ENCODE results near the gene BRINP1.
A peak's percentile ranks its signal among the peaks of the same experiment; 100 is the strongest.

Gene BRINP1

GRCh38 chr9:119289740-119290433 is 79.3 kb downstream of the BRINP1 start:
- Histone ChIP-seq H3K9me2 (replicated peaks; ENCODE audit: insufficient read depth, low read length) (no peaks in the 10 kb centered on the region), H2AFZ (ENCODE audit: low read depth, low read length, severe bottlenecking) (no peak overlapping the region), H3K9ac (ENCODE audit: low read length) (no peak overlapping the region), H3F3A (ENCODE audit: insufficient read depth) (no peaks in the 10 kb centered on the region), H4K20me1 (ENCODE audit: low read depth, low read length) (no peaks in the 10 kb centered on the region), H3K4me2 (ENCODE audit: low read depth, low read length, poor library complexity, severe bottlenecking) (no peak overlapping the region), H3K9me3 (ENCODE audit: insufficient read depth, low read length) (no peaks in the 10 kb centered on the region), H3K36me3 (ENCODE audit: low read length) (no peaks in the 10 kb centered on the region), H3K27ac (ENCODE audit: low read depth, low read length) (no peak overlapping the region), H3K27me3 (ENCODE audit: low read length) (no peaks in the 10 kb centered on the region), H3K4me3 (ENCODE audit: insufficient read depth, low read length, poor library complexity, severe bottlenecking) (no peak overlapping the region), H3K79me2 (ENCODE audit: insufficient read depth, low read length) (no peaks in the 10 kb centered on the region)
- TF ChIP-seq CTCF (IDR thresholded peaks at IDR 0.05; ENCODE audit: insufficient read depth, low read length, poor library complexity, severe bottlenecking) = peak; percentile 91
- no peak for TF ChIP-seq EZH2phosphoT487 (conservative IDR thresholded peaks at IDR 0.05; ENCODE audit: low read length)

- Histone ChIP-seq H3K79me2 (ENCODE audit: insufficient read depth, low read length) (no peaks in the 10 kb centered on the region), H3K27ac (ENCODE audit: low read depth, low read length) (no peak overlapping the region), H3K4me2 (ENCODE audit: low read depth, low read length, poor library complexity, severe bottlenecking) (no peak overlapping the region), H3K9me2 (replicated peaks; ENCODE audit: insufficient read depth, low read length) (no peaks in the 10 kb centered on the region), H4K20me1 (ENCODE audit: low read depth, low read length) (no peaks in the 10 kb centered on the region), H3K4me3 (ENCODE audit: insufficient read depth, low read length, poor library complexity, severe bottlenecking) (no peak overlapping the region), H3K9me3 (ENCODE audit: insufficient read depth, low read length) (no peaks in the 10 kb centered on the region), H2AFZ (ENCODE audit: low read depth, low read length, severe bottlenecking) (no peak overlapping the region), H3K36me3 (ENCODE audit: low read length) (no peaks in the 10 kb centered on the region), H3F3A (ENCODE audit: insufficient read depth) (no peaks in the 10 kb centered on the region), H3K27me3 (ENCODE audit: low read length) (no peaks in the 10 kb centered on the region), H3K9ac (ENCODE audit: low read length) (no peak overlapping the region)
- TF ChIP-seq CTCF (IDR thresholded peaks at IDR 0.05; ENCODE audit: insufficient read depth, low read length, poor library complexity, severe bottlenecking) (no peak), EZH2phosphoT487 (conservative IDR thresholded peaks at IDR 0.05; ENCODE audit: low read length) (no peak)
Measured at GRCh38 chr9:119284587-119285337, 84.5 kb downstream of the BRINP1 start.

GRCh38 chr9:119284118-119284517 is 85.1 kb downstream of the BRINP1 start:
- H3K9ac ChIP-seq (ENCODE audit: low read length) = no peak overlapping the region
- H3K27ac ChIP-seq (ENCODE audit: low read depth, low read length) = no peak overlapping the region
- no peaks in the 10 kb centered on the region for H3K27me3 ChIP-seq (ENCODE audit: low read length)
- H3K79me2 ChIP-seq (ENCODE audit: insufficient read depth, low read length) = no peaks in the 10 kb centered on the region
- no peaks in the 10 kb centered on the region for H3K9me3 ChIP-seq (ENCODE audit: insufficient read depth, low read length)
- no peak overlapping the region for H3K4me3 ChIP-seq (ENCODE audit: insufficient read depth, low read length, poor library complexity, severe bottlenecking)
- TF ChIP-seq EZH2phosphoT487 (conservative IDR thresholded peaks at IDR 0.05; ENCODE audit: low read length) (no peak), CTCF (IDR thresholded peaks at IDR 0.05; ENCODE audit: insufficient read depth, low read length, poor library complexity, severe bottlenecking) (no peak)
- H3K4me2 ChIP-seq (ENCODE audit: low read depth, low read length, poor library complexity, severe bottlenecking) = no peak overlapping the region
- H2AFZ ChIP-seq (ENCODE audit: low read depth, low read length, severe bottlenecking) = no peak overlapping the region
- H3K9me2 ChIP-seq (replicated peaks; ENCODE audit: insufficient read depth, low read length) = no peaks in the 10 kb centered on the region
- no peaks in the 10 kb centered on the region for H3K36me3 ChIP-seq (ENCODE audit: low read length)
- no peaks in the 10 kb centered on the region for H4K20me1 ChIP-seq (ENCODE audit: low read depth, low read length)
- H3F3A ChIP-seq (ENCODE audit: insufficient read depth) = no peaks in the 10 kb centered on the region
